Fibroblast of skin of right quadriceps (primary cell): Measurements from ENCODE around the gene CACNA1S.
A peak's percentile ranks its signal among the peaks of the same experiment; 100 is the strongest.

Experiments used
- DNase-seq: peaks from one replicate; pipeline ENCODE4 v3.0.0-alpha.2; 2013

The CACNA1S gene

GRCh38 chr1:201090541-201090940, 21.7 kb downstream of the CACNA1S start:
- DNase-seq, result peak; percentile 18

- no peak for DNase-seq
Observed at GRCh38 chr1:201089596-201089995, 22.6 kb downstream of the CACNA1S start.

- DNase-seq, result no peak
Observed at GRCh38 chr1:201088901-201089525, 23.2 kb downstream of the CACNA1S start.

GRCh38 chr1:201088395-201088794, 23.8 kb downstream of the CACNA1S start:
- DNase-seq, result peak; percentile 20

GRCh38 chr1:201085902-201086735, 26.1 kb downstream of the CACNA1S start:
- peak; percentile 14 for DNase-seq

- no peak for DNase-seq
Observed at GRCh38 chr1:201084295-201084694, 27.9 kb downstream of the CACNA1S start.

- no peak for DNase-seq
Observed at GRCh38 chr1:201083741-201084140, 28.5 kb downstream of the CACNA1S start.

GRCh38 chr1:201080135-201080534, 32.1 kb downstream of the CACNA1S start:
- no peak for DNase-seq

GRCh38 chr1:201077736-201078135, 34.5 kb downstream of the CACNA1S start:
- no peak for DNase-seq

- DNase-seq, result no peak
Observed at GRCh38 chr1:201077116-201077515, 35.1 kb downstream of the CACNA1S start.

GRCh38 chr1:201076092-201076491, 36.1 kb downstream of the CACNA1S start:
- no peak for DNase-seq

GRCh38 chr1:201074018-201074417, 38.2 kb downstream of the CACNA1S start:
- DNase-seq, result no peak

- DNase-seq, result no peak
Observed at GRCh38 chr1:201072922-201073321, 39.3 kb downstream of the CACNA1S start.

- no peak for DNase-seq
Observed at GRCh38 chr1:201072149-201072548, 40.1 kb downstream of the CACNA1S start.

GRCh38 chr1:201069636-201070035, 42.6 kb downstream of the CACNA1S start:
- DNase-seq, result no peak

- no peak for DNase-seq
Observed at GRCh38 chr1:201068976-201069375, 43.2 kb downstream of the CACNA1S start.

- no peak for DNase-seq
Observed at GRCh38 chr1:201066986-201067385, 45.2 kb downstream of the CACNA1S start.

GRCh38 chr1:201065686-201066085, 46.5 kb downstream of the CACNA1S start:
- no peak for DNase-seq

- DNase-seq, result no peak
Observed at GRCh38 chr1:201064806-201065205, 47.4 kb downstream of the CACNA1S start.

GRCh38 chr1:201063145-201063544, 49.1 kb downstream of the CACNA1S start:
- no peak for DNase-seq

GRCh38 chr1:201062511-201063091, 49.6 kb downstream of the CACNA1S start:
- no peak for DNase-seq

GRCh38 chr1:201061886-201062285, 50.3 kb downstream of the CACNA1S start:
- DNase-seq, result no peak

- DNase-seq, result no peak
Observed at GRCh38 chr1:201061049-201061448, 51.2 kb downstream of the CACNA1S start.

- no peak for DNase-seq
Observed at GRCh38 chr1:201060586-201060985, 51.6 kb downstream of the CACNA1S start.
